Measurements from ENCODE around the gene PLXND1.

PLXND1 gene

DNA sequence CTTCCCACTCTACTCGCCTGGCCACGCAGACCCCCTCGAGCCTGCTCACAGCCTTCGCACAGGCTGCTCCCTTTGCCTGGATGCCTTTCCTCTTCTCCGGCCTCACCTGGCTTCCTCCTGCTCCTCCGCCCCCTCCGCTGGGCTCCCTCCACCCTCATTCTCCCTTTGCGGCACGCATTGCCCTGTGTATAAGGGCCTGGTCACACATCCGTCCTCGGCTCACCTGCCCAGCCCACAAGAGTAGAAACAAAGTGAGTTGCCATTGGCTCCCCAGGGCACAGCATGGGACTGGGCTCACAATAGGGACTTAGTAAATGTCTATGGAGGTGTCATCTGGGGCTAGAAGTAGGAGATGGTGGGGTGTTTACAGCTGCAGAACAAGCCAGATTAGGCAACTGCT is 4.2 kb downstream of the PLXND1 start:
- DNase-seq (ENCODE audit: low spot score): no peak
- FAIRE-seq: no peak

GRCh38 chr3:129601713-129602112 is 4.8 kb downstream of the PLXND1 start:
- DNase-seq (ENCODE audit: low spot score) (no peak), FAIRE-seq (no peak)

DNA sequence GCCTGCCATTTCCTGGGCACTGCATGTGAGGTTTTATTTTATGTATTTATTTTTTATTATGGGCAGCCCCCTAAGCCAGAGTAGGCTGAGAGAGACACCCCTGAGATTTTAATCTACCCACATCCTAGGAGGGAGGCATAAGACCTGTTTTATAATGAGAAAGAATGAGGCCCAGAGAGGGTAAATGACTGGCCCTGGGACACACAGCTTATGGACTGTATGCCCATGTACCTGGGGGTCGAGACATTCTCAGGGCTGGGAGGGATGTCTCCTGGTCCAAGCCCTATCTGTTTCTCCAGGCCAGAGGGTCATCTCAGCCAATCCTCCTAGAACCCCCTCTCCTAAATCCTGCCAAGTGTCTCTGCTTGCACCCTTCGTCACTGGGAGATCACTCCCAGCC is 6.1 kb downstream of the PLXND1 start:
- DNase-seq (ENCODE audit: low spot score) (no peak), FAIRE-seq (no peak)

DNA sequence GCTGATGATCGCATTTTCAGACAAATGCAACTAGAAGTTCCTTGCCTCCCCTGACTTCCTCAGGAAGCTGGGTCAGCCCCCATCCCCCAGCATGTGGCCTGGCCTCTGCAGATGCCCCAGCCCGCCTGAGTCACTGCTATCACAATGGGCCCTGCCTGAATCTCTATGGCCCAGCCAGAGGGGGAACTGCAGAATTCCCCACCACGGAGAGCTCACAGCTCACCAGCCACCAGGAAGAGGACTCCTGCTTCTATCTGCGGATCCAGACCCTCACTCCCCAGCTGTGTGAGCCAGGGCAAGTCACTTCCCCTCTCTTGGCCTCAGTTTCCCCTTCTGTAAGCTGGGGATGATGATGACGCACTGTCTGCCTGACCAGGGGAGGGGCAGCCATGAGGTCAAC is 6.9 kb downstream of the PLXND1 start:
- DNase-seq (ENCODE audit: low spot score): peak; percentile 60
- no peak for FAIRE-seq

- DNase-seq (ENCODE audit: low spot score): no peak
- no peak for FAIRE-seq
Measured at GRCh38 chr3:129599073-129599472, 7.4 kb downstream of the PLXND1 start.

- FAIRE-seq (no peak), DNase-seq (ENCODE audit: low spot score) (no peak)
Measured at GRCh38 chr3:129598484-129598883, 8.0 kb downstream of the PLXND1 start.

DNA sequence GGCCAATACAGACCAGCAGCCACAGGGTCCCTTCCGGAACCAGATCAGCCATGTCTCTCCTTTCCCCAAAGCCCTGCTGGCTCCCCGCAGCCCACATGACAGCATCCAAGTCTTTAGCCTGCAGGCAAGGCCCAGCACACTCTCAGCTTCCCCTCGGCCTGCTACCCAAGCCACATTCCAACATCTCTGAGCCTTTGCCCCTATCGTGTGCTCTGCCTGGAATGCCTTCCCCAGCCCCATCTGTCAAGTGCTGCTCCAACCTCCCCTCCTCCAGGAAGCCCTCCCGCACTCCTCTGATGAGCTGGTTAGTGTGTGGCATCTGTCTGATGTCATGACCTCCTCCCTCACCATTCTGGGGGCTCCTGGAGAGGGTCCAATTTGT is 8.5 kb downstream of the PLXND1 start:
- no peak for DNase-seq (ENCODE audit: low spot score)

DNA sequence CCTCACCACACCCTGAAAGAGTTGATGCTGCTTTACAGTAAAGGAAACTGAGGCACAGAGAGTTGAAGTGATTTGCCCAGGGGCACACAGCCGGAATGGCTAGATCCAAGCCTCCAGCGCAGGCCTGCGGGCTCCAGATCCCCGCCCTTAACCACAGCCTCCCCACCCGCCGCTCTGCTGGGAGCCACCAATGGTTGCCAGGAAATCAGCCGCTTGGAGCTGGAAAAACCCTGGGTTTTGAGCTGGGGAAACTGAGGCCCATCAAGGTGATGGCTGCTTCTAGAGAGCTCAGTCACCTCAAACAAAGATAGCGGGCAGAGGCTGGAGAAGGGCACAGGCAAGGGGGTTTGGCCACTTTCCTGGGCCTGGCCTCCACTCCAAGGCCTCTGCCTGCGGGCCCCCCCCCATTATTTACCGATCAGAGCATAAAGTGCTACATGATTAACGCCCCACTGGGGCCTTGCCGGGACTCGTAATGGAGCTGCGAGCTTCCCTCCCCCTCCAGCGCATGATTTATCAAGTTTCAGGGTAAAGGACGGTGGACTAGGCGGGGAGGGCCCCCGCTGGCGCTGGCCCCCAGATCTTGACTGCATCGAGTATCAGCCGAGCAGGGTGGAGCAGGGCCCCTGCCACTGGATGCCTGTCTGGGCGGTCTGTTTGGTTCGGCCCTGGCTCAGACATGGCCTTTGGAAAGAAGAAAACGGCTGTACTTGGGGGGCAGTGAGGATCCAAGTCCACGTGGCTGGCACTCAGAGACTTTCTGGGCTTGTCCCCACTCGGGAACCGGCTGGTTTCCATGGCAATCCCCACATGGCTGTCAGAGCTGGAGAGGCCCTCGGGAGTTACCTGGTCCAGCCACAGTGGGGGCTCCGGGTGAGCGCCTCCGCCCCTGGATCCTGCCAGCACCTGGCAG is 9.1 kb downstream of the PLXND1 start:
- no peak for DNase-seq (ENCODE audit: low spot score)
- FAIRE-seq: no peak

More for the DNA sequence above, 8.5 kb downstream of the PLXND1 start:
- no peak for FAIRE-seq

DNA sequence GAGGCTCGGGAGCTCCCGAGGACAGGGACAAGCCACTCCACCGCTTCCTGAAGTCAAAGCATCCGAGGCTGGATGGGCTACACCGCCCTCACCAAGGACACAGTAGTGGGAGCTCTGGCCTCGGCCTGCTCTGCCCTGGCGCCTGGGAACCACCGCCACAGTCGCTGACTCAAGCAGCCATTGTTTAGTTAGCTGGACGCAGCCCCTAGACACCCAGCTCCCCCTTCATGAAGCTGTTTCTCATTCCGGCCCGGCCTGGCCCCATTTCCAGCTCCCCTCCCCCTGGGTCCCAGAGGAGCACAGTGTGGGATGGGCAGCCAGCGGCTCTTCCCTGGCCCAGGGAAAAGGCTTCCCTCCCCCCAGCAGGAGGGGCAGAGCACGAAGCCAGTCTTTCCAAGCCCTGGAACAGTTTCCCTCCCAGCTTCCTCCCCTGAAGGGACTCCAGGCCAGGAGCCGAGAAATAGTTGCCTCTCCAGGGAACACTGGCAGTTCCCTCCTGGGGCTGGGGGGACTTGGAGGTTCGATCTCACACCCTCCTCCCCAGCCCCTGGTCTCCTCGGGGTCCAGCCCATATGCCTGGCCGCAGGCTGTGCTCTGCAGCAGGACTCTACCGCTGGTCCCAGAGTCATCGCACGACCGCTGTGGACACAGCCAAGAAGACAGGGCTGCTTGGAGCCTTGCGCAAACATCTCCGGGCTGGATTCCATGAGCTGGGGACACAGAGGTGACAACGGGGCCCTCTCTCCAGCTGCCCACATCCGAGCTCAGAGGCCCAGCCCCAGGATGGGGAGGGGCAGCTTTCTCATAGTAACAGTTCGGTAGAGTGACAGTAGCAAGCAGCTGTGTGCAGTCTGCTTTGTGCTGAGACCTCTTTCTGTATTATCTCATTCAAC is 10.0 kb downstream of the PLXND1 start:
- DNase-seq (ENCODE audit: low spot score) (peak; percentile 62), FAIRE-seq (no peak)

DNA sequence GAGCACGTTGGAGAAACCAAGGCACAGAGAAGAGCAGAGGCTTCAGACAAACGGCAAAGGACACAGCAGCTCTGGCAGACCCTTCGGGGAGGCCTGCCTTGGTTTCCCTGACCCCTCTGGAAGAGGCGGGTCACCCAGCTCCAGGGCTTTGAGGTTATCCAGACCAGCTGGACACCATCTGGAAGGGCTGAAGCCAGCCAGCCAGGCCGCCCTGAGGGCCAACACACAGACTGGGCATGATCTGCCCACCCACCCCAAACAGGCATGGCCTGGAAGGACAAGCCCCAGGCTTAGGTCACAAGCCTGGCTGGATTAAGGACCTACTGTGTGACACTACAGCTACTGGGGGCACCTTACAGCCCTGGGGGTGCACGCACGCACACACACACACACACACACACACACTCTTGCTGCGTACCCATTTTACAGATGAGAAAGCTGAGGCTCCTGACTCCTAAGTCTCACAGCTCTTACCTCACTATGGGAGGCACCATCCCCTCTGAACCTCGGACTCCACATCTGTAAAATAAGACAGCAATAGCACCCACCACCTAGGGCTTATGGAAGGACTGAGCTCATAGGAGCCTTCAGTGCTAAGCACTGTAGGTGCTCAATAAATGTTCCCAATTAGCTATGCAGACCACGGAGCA is 10.8 kb downstream of the PLXND1 start:
- DNase-seq (ENCODE audit: low spot score) (no peak), FAIRE-seq (no peak)

GRCh38 chr3:129594907-129595390 is 11.5 kb downstream of the PLXND1 start:
- FAIRE-seq: peak; percentile 5

GRCh38 chr3:129594409-129594808 is 12.1 kb downstream of the PLXND1 start:
- no peak for FAIRE-seq
- no peak for DNase-seq (ENCODE audit: low spot score)

More at GRCh38 chr3:129594907-129595390, 11.5 kb downstream of the PLXND1 start:
- no peak for DNase-seq (ENCODE audit: low spot score)

DNA sequence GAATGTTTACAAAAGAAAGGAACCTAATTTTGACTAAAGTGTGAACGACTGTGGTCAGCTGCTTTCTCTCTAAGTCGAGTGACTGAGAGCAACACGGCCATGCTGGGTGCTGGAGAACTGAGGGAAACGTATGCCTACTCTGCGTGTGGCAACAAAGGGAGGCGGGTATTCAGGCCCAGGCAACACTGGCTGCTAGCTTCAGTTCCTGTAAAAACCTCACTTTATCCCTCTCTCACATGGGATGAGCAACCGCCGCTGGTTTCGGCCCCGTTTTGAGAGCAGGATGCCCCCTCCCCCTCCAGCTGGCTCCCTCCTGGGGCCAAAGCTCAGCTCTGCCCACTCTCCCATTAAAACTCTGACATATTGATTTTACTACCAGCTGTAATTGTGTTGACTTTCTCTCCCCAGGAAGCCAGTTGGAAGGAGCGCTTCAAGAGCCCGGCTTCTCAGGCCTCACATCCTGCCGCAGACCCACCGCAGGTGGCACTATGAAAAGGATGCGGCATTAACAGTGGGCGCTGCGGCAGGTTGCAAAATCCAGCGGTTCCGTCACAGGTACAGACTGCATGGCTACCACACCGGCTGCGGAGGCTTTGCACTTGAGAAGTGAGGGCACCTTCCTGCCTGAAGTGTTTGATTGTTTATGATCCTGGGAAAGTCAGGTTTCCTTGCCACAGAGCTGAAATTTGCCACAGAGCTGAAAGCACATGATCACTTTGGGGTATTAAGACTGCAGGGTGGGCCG is 12.7 kb downstream of the PLXND1 start:
- FAIRE-seq (no peak), DNase-seq (ENCODE audit: low spot score) (no peak)

GRCh38 chr3:129593230-129593594 is 13.3 kb downstream of the PLXND1 start:
- FAIRE-seq: no peak
- DNase-seq (ENCODE audit: low spot score): no peak

DNA sequence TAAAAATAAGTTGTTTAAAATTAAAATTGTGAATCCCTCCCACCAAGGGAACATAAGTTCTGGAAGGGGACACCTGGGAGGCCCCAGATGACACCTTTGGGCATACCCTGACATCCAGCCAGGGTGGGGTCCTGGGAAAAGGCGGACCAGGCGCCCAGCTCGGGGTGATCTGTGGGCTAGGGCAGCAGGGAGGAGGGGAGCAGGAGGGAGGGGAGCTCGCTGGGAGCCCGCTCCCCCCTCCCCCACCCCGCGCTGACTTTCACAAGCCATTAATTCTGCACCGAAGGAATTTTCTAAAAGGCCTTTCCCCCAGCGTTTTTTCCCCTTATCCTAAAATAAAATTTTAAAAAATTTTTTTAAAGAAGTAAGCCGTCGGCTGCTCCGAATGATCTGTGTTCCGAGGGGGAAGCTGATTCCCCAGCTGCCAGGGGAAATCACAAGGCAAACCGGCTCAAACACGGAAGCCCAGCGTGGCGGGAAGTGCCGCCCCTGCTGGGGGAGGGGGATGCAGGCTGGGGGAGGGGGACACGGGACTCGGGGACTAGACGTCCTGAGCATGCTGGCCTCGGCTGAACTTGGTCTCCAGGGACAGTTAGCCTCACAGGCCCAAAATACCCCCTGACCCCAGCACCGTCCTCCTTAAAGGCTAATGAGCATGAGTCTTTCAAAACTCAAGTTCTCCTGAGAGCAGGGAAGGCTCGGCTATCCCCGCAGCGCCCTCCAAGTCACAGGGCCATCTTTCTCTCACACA is 13.9 kb downstream of the PLXND1 start:
- FAIRE-seq (no peak), DNase-seq (ENCODE audit: low spot score) (no peak)

DNA sequence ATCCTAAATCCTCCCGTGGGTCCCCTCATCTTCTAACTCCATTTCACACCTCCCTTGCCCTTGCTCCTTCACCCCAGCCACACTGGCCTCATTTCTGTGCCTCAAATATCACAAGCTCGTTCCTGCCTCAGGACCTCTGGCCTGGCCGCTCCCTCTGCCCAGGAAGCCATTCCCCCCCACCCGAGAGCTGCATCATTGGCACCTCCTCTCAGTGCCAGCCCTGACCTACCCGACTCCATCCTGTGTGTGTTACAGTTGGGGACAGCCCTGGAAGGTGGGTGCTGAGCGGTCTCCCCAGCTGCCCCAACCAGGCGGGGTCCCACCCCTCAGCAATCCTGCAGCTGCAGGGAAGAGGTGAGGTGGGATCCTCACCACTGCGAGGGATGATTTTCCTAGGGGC is 14.5 kb downstream of the PLXND1 start:
- no peak for FAIRE-seq
- DNase-seq (ENCODE audit: low spot score): no peak

DNA sequence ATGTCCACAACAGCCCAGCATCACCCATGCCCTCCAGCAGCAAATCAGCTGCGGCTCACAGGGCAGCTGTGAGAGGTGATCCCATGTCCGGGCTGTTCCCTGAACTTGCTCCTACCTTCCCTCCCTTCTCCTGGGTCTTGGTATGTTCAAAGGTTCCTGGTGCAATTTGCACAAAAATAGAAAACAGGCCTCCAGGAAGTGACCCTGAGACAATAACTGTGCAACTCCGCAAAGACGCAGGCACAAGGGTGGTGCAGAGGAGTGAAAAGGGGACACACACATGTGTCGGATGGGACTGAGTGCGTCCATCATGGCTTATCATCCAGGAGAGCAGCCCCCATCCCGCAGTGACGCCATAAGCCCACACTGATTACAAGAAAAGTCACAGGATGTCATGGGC is 16.3 kb downstream of the PLXND1 start:
- DNase-seq (ENCODE audit: low spot score): no peak
- no peak for FAIRE-seq

GRCh38 chr3:129587566-129588210 is 18.8 kb downstream of the PLXND1 start:
- FAIRE-seq: no peak

DNA sequence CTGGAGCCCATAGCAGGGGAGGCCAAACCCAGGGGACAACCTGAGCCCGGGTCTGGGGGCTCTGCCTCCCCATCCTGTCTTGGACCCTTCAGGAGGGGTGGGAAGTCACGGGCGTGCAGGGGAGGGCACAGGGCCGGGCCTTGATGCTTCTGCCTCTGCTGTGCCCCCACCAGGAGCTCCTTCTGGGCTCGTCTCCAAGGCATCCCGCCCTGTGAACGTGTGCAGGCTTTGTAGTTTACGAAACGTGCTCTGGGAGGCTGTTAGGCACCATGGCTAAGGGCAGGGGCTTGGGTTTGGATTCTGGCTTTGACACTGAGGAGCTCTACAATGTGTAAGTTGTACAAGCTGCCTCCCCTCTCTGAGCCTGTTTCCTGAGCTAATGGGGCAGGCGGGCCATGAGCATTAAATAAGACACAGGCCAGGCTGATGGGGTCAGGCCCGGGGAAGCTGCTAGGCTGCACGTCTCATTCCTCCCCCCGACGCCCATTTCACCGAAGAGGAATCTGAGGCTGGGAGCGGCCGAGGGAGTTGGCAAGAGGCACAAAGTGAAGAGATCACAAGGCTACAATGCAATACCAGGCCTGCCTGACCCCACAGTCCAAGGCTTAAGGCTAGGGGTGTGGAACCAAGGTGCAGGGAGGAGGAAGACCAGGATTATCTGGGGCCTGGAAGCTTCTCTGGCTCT is 19.6 kb downstream of the PLXND1 start:
- FAIRE-seq: no peak

More at GRCh38 chr3:129587566-129588210, 18.8 kb downstream of the PLXND1 start:
- no peak for DNase-seq (ENCODE audit: low spot score)

More for the DNA sequence above, 19.6 kb downstream of the PLXND1 start:
- no peak for DNase-seq (ENCODE audit: low spot score)
